Esophagus (tissue), 2 donors: ENCODE data around the gene RYR2. TPM values are rescaled to one million over a fixed set of nuclear protein-coding genes. Genes with fewer than 3 reads are reported as not detected.

ENCODE experiments used
- H3K27ac ChIP-seq, 2 donors: one replicate each; pipeline ENCODE4 v1.5.1; 2013; ENCODE audit warnings: low read depth in 2 of 2, mild to moderate bottlenecking in 2 of 2, inconsistent platforms in 1 of 2, low read length in 1 of 2, moderate library complexity in 1 of 2
- H3K27me3 ChIP-seq, 2 donors: one replicate each; pipeline ENCODE4 v1.6.1; 2013; ENCODE audit warnings: low read length in 2 of 2, control low read depth in 1 of 2, mild to moderate bottlenecking in 1 of 2; ENCODE audit not compliant: insufficient read depth in 2 of 2, control insufficient read depth in 1 of 2
- H3K36me3 ChIP-seq, 2 donors: one replicate each; pipeline ENCODE4 v1.6.1; 2013; ENCODE audit warnings: low read length in 1 of 2; ENCODE audit not compliant: control insufficient read depth in 2 of 2, insufficient read depth in 2 of 2
- H3K4me1 ChIP-seq, 2 donors: one replicate each; pipeline ENCODE4 v1.6.1; 2013; ENCODE audit warnings: low read length in 1 of 2; ENCODE audit not compliant: control insufficient read depth in 2 of 2, insufficient read depth in 2 of 2
- H3K4me3 ChIP-seq, 2 donors: one replicate each; pipeline ENCODE4 v1.5.1; 2013; ENCODE audit warnings: low read length in 2 of 2, mild to moderate bottlenecking in 2 of 2, low read depth in 1 of 2, moderate library complexity in 1 of 2
- H3K9me3 ChIP-seq, 2 donors: one replicate each; pipeline ENCODE4 v1.6.1; 2013; ENCODE audit warnings: mild to moderate bottlenecking in 2 of 2, low read depth in 1 of 2, low read length in 1 of 2, moderate library complexity in 1 of 2; ENCODE audit not compliant: control insufficient read depth in 2 of 2, insufficient read depth in 1 of 2
- WGBS, 2 donors: extraction: QIAGEN DNeasy Blood & Tissue Kit; methylation state at CpG; one replicate each; pipeline ENCODE4 v1.1.7; 2013; 5-methylcytosine and 5-hydroxymethylcytosine counted together
- polyA plus RNA-seq, 2 donors: library from polyadenylated mRNA; stranded (reverse); fragments of 200-250 nt; gene quantifications; one replicate each; pipeline ENCODE4 v1.2.3, GENCODE V29; 2013
- donor health status: healthy with polysubstance abuse.
- donor health status: Bipolar disorder and iron deficiency.

The RYR2 gene
- polyA plus RNA-seq, 2 donors: 0.35 to 1.2 TPM

- Histone ChIP-seq H3K36me3 (no peaks in the 10 kb centered on the region), H3K9me3 (no peaks in the 10 kb centered on the region)
- WGBS, 2 donors: 90 to 93% methylated on average over 2 of the region's 2 CpGs
These were observed 497.1 kb downstream of the RYR2 start for GRCh38 chr1:237539055-237539454.

GRCh38 chr1:237542525-237543418 is 500.8 kb downstream of the RYR2 start:
- Histone ChIP-seq H3K27me3 (no peaks in the 10 kb centered on the region), H3K4me3 (no peak overlapping the region), H3K36me3 (no peaks in the 10 kb centered on the region), H3K9me3 (no peaks in the 10 kb centered on the region), H3K4me1 (peaks cover 0 to 2% of the 10 kb centered on the region in 2 donors), H3K27ac (no peak overlapping the region)
- WGBS, 2 donors: 65 to 76% methylated on average over 5 of the region's 5 CpGs

More at GRCh38 chr1:237539055-237539454, 497.1 kb downstream of the RYR2 start:
- Histone ChIP-seq H3K4me3 (no peak overlapping the region), H3K27me3 (no peaks in the 10 kb centered on the region), H3K4me1 (peaks cover 0 to 2% of the 10 kb centered on the region in 2 donors), H3K27ac (no peak overlapping the region)

- H3K27me3 ChIP-seq: no peaks in the 10 kb centered on the region
- no peaks in the 10 kb centered on the region for H3K36me3 ChIP-seq
- H3K4me3 ChIP-seq: no peak overlapping the region
- no peaks in the 10 kb centered on the region for H3K4me1 ChIP-seq
- H3K27ac ChIP-seq: no peak overlapping the region
- 74 to 86% methylated on average over 1 of the region's 1 CpG for WGBS, 2 donors
- H3K9me3 ChIP-seq: no peaks in the 10 kb centered on the region
These were observed 511.1 kb downstream of the RYR2 start for GRCh38 chr1:237553078-237553477.

- no peaks in the 10 kb centered on the region for H3K36me3 ChIP-seq
- WGBS, 2 donors: 61 to 66% methylated on average over 3 of the region's 3 CpGs
- no peaks in the 10 kb centered on the region for H3K27me3 ChIP-seq
- no peak overlapping the region for H3K27ac ChIP-seq
- no peaks in the 10 kb centered on the region for H3K9me3 ChIP-seq
- no peak overlapping the region for H3K4me3 ChIP-seq
- no peaks in the 10 kb centered on the region for H3K4me1 ChIP-seq
These were observed 514.9 kb downstream of the RYR2 start for GRCh38 chr1:237556911-237557310.

- Histone ChIP-seq H3K27me3 (no peaks in the 10 kb centered on the region), H3K4me3 (no peak overlapping the region), H3K9me3 (no peaks in the 10 kb centered on the region), H3K4me1 (no peaks in the 10 kb centered on the region), H3K27ac (no peak overlapping the region), H3K36me3 (no peaks in the 10 kb centered on the region)
- 53 to 59% methylated on average over 4 of the region's 4 CpGs for WGBS, 2 donors
These were observed 520.3 kb downstream of the RYR2 start for GRCh38 chr1:237562242-237562823.

GRCh38 chr1:237565236-237565635 is 523.3 kb downstream of the RYR2 start:
- no peak overlapping the region for H3K27ac ChIP-seq
- H3K4me1 ChIP-seq: no peaks in the 10 kb centered on the region
- no peak overlapping the region for H3K4me3 ChIP-seq
- no peaks in the 10 kb centered on the region for H3K36me3 ChIP-seq
- H3K27me3 ChIP-seq: no peaks in the 10 kb centered on the region
- 59 to 63% methylated on average over 7 of the region's 7 CpGs for WGBS, 2 donors
- H3K9me3 ChIP-seq: no peaks in the 10 kb centered on the region

- Histone ChIP-seq H3K27ac (no peak overlapping the region), H3K4me3 (no peak overlapping the region), H3K36me3 (no peaks in the 10 kb centered on the region), H3K27me3 (no peaks in the 10 kb centered on the region), H3K4me1 (no peaks in the 10 kb centered on the region), H3K9me3 (no peaks in the 10 kb centered on the region)
- 83 to 84% methylated on average over 14 of the region's 14 CpGs for WGBS, 2 donors
These were observed 524.6 kb downstream of the RYR2 start for GRCh38 chr1:237566581-237566980.

- Histone ChIP-seq H3K9me3 (no peaks in the 10 kb centered on the region), H3K4me1 (no peaks in the 10 kb centered on the region), H3K27ac (no peak overlapping the region), H3K36me3 (no peaks in the 10 kb centered on the region), H3K4me3 (no peak overlapping the region), H3K27me3 (no peaks in the 10 kb centered on the region)
- WGBS, 2 donors: 78 to 81% methylated on average over 9 of the region's 9 CpGs
These were observed 527.0 kb downstream of the RYR2 start for GRCh38 chr1:237568955-237569354.

GRCh38 chr1:237570530-237570929 is 528.5 kb downstream of the RYR2 start:
- no peaks in the 10 kb centered on the region for H3K9me3 ChIP-seq
- no peaks in the 10 kb centered on the region for H3K27me3 ChIP-seq
- no peak overlapping the region for H3K27ac ChIP-seq
- no peak overlapping the region for H3K4me3 ChIP-seq
- 89 to 93% methylated on average over 5 of the region's 5 CpGs for WGBS, 2 donors
- H3K4me1 ChIP-seq: no peaks in the 10 kb centered on the region
- H3K36me3 ChIP-seq: no peaks in the 10 kb centered on the region
